GM18868 (cell line): Measurements from ENCODE around the gene SNX32.

Source experiments
- ATAC-seq: cut with Tn5 transposase; IDR thresholded peaks from one replicate; pipeline ENCODE4 v1.9.1; 2021; ENCODE audit warnings: mild to moderate bottlenecking, moderate library complexity; ENCODE audit not compliant: unreplicated experiment

SNX32 gene

DNA sequence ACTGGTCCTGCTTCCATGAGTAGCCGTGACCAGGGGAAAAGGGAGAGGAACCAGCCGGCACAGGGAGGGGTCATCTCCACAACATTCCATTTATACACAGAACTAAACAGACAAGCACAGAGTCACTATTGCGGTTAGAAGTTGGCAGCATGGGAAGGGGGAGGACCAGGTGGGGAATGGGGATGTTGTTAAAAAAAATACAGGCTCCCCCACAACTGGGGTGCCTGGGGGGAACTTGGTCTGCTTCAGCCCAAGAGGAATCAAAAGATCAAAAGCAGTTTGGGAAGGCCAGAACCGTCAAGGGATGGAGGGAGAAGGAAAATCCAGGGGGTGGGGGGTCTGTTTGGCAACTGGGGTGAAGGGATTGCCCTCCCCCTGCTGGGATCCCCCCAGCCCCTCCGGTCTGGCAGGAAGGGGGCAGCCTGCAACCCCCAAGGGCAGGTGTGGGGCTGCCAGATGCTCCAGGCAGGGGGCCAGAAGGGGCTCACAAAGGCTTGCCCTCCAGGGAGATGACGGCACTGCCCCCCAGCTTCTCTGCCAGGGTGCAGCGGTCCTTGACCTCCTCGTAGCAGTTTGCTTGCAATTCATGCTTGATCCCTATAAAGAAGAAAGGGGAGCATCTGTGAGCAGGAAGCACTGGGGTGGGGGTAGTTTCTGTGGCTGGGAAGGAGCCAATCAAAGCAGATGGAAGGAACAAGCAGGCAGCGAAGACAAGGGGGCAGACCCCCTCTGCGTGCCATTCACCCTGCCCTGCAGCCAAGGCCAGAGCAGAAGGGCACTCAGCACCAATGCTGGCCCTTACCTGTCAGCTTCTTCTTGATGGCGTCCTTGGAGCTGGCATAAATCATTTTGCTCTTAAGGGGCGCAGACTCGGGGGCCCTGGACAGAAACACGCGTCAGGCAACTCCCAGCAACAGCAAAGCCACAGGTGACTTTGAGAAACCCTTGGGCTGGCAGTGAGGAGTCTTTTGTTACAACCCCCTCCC lies 21.4 kb downstream of the SNX32 start:
- no peak for ATAC-seq

DNA sequence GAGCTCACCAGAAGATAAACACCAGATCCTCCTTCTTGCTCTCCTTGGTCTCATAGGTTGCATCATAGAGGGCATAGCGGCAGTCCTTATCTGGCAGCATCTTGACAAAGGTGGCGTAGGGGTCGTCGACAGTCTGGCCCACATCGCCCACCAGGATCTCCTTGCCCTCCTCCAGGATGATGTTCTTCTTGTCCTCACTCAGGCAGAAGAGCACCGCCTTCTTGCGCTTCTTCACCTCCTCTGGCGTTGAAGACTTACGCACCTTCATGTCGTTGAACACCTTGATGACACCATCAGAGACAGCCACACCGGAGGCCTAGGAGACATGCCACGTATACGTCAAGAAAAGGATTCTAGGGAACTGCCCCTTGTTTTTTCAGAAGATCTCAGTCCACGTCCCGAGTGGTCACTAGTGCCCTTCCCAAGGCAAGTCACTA lies 22.2 kb downstream of the SNX32 start:
- no peak for ATAC-seq

DNA sequence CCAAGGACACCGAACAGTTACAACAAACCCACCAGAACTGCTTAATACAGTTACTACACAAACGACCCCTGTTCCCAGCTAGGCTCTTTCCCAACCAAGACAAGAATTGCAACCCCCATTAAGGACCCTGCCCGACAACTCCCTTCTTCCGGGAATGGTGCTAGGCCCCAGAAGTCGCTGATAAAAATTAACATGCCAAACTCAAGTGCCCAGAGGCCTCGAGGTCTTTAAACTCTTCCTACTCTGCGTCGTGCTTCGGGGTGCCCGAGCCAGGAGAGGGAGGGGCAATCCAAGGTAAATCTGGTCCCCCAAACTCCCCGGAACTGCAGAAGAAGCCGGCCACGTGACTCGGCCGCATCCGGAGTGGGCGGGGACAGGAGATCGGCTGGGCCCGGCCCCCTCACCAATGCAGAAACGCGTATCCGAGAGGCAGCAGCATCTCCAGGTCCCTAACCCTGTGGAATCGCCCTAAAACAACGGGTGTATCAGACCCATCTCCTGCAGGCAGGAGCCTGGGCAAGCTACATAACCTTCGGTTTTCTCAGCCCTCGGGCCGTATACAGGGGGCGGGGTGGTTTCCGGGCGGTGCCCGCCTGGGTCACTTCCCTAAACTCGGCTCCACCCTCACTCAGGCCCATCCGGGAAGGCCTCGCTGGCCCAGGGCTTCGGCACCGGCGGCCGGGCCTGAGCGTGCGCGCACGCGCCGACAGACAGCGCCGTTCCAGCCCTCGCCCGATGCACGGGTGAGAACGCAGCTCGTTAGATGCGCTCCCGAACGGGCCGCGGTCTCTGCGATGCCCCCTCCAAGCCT lies 23.1 kb downstream of the SNX32 start:
- ATAC-seq: no peak

DNA sequence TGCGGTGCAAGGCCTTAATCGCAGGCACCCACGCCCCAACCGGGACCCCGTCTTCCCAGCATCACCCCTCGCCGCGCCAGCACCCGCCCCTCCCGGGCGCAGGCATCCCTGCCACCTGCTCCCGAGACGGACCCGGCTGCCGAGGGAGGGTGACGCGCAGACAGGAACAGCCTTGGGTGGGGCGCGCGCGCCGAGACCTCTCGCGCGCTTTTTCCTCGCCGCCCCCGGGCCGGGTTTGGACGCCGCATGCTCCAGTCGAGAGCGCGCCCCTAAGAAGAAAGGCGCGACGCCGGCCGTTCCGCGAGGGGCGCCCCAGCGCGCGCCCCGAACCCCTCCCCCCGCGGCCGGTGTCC lies 23.7 kb downstream of the SNX32 start:
- peak; percentile 2 for ATAC-seq

DNA sequence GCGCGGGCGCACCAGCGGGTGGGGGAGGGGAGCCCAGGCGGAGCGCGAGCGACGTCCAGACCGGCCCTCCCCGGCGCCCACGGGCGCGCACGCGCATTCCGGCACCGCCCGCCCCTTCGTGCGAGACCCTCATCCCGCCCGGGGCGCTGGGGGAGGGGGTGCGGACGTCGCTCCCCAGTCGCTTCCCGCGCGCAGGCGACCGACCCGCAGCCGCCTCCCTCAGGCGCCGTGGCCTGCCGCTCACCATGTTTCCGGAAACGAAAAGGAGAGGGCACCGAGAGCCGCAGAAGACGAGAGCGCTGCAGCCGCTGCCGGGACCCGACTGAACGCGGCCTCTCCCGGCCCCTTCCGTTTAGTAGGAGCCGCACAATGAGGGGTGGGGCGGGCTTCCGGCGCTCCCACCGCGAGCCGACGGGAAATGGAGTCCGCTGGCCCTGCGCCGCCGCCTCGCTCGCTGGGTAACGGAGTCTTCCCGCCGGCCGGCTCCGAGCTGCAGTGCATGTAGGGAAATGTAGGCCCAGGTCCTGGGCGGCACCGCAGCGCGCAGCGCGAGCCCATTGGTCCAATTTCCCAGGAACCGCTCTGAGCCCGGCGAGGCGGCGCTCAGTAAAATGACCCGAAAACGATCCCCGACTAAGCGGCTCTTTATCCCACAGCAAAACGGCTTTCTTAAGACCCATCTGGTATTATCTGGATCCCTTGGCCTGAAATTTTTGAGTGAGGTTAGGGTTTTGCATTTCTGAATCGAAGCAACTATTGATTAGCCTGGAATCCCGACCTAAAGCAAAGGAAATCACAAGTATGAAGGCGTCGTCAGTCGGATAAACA lies 24.3 kb downstream of the SNX32 start, which contains the start of gene CFL1:
Gene CFL1, minus strand, starts transcription at position 328 of the 828 bp plus-strand sequence. Its CDS starts 81 bp downstream, at position 247.
- ATAC-seq: peak; percentile 51

DNA sequence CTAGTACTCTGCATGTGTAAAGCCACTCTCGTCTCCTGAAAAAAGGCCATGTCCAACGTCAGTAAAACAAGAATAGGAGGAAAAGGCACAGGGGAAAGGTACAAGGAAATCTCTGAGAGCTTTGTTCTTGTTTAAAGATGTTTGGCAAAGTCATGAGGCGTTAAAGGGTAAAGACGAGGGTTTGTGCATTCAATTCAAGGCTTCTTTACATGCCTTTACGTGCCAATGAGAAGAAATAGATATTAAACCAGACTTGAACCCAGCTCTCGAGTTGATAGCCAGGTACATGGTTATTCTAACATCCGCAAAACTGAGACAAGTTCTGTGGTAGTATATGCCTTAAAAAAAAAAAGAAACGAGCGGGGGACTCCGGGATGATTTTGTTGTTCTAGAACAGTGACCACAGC lies 24.9 kb downstream of the SNX32 start:
- ATAC-seq: no peak

DNA sequence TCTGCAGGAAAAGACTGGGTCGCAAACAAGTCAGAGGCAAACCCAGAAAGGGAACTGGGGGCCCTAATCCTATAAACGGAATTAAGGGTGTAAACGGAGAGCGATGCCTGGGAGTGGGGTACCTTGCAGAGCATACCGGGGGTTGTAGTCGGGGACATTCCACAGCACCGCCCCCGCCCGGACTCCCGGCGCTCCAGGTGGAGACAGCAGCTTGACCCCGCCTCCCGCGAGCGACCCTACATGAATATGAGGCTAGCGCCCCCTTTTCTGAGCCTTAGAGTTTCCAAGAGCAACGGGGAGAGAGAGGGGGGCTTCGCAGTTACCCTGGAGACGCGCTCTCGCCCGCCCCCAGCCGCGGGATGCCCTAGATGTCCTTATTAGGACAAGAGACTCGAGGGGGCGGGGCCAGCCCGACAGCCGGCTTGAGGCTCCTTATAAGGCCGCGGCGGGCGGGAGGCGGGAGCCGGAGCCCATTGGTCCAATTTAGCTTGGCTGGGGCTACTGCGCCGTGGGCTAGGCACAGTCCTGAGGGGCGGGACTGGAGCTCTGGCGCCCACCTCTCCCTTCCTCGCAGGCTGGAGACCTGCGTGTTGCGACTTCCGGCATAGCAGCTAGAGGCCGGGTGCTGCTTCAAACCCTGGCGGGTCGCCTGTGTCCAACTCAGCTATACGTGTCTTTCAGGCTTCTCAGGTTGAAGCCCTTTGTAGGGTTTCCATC lies 25.5 kb downstream of the SNX32 start:
- ATAC-seq: peak; percentile 52

DNA sequence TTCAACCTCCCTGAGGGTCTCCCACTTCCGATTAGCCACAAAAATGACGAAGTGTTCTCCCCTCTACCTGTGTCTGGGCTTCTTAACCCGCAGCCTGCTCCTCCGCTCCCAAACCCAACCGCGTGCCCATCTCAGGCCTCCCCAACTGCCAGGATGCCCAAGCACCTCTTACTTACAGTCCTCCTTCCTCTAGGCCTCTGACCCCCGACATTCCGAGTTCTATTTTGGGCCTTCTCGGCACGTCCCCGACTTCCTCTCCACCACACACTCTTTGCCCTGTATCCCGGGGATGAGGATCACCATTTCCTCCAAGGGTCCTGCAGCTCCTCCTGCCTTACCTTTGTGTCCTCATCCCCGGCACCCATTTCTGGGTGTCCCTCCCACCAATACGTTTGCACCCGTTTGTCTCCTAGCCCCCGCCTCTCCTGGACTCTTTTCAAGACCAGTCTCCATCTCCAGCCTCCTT lies 26.1 kb downstream of the SNX32 start:
- no peak for ATAC-seq

DNA sequence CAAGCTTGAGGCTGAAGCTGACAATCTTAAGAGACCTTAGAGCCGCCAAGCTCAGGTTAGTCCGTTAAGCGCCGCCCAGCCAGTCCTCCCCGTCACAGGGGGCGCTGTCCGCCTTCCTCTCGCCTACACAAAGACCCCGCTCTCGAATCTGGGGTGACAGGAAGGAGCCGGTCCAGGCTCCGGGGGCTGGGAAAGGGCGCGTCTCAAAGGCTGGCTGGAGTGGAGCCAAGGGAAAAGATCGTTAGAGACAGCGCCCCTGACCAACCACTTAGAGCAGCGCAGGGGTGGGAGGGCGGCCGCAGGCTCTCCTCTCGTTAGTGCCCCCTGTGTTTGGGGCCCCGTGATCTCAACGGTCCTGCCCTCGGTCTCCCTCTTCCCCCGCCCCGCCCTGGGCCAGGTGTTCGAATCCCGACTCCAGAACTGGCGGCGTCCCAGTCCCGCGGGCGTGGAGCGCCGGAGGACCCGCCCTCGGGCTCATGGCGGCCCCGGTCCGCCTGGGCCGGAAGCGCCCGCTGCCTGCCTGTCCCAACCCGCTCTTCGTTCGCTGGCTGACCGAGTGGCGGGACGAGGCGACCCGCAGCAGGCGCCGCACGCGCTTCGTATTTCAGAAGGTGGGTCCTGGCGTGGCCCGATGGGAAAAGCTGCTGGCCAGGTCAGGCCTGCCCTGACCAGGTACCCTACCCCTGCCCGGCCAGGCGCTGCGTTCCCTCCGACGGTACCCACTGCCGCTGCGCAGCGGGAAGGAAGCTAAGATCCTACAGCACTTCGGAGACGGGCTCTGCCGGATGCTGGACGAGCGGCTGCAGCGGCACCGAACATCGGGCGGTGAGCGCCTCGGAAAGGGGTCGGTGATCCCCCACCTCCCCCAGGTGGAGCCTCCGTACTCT lies 26.8 kb downstream of the SNX32 start, which contains the start of gene MUS81:
Gene MUS81, plus strand, starts transcription at position 156 of the 887 bp plus-strand sequence. Its CDS starts 321 bp downstream, at position 477.
- no peak for ATAC-seq

DNA sequence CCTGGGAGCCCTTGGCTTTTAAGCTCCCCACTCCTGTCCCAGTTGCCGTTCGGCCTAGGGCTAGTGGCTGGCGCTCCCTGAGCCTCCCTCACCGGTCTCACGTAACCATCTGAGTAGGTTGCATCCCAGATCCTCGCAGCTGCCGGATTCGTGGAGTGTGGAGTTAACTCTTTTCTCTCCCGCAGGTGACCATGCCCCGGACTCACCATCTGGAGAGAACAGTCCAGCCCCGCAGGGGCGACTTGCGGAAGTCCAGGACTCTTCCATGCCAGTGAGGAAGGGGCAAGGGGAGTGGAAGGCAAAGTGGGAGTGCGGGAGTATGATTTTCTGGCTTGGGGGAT lies 27.4 kb downstream of the SNX32 start:
- no peak for ATAC-seq

DNA sequence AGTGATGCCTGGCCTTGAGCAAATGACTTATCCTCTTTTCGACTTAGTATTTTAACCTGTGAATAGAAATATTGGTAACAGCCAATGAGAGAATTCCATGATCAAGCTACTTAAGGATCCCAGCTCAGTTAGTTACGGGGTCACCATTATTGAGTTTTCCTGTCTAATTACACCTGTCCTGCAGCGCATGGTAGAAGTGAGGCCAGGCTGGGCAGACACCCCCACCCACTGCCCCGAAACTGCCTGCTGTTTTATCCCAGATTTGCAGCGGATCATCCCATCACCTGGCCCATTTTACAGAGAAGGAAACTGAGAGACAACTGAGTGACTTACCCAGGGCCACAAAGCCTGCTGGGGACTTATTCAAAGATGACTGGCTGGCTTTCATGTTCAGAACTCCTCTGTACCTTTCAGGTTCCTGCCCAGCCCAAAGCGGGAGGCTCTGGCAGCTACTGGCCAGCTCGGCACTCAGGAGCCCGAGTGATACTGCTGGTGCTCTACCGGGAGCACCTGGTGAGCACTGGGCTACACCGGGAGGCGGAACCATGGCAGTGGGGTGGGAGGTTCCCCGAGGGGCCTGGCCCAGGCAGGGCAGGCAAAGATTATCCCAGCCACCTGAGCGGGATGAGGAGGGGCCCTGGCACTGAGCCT lies 27.9 kb downstream of the SNX32 start:
- ATAC-seq: no peak

DNA sequence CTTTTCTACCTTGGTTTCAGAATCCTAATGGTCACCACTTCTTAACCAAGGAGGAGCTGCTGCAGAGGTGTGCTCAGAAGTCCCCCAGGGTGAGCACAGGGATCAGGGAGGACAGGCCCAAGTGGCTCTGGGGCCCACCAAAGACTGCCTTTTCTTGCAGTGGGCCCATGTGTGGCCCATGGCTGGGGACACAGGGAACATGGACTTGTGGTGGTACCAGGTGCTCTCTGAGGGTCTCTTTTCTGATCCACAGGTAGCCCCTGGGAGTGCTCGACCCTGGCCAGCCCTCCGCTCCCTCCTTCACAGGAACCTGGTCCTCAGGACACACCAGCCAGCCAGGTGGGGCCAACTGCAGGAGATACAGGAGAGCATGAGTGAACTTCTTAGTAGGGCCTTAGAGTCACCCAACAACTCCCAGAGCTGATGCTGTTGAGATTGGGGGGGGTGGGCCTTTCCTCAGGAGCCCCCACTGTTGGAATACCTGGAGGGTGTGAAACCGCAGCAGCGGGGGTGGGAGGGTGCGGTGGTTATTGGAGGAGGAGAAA lies 28.5 kb downstream of the SNX32 start:
- no peak for ATAC-seq

DNA sequence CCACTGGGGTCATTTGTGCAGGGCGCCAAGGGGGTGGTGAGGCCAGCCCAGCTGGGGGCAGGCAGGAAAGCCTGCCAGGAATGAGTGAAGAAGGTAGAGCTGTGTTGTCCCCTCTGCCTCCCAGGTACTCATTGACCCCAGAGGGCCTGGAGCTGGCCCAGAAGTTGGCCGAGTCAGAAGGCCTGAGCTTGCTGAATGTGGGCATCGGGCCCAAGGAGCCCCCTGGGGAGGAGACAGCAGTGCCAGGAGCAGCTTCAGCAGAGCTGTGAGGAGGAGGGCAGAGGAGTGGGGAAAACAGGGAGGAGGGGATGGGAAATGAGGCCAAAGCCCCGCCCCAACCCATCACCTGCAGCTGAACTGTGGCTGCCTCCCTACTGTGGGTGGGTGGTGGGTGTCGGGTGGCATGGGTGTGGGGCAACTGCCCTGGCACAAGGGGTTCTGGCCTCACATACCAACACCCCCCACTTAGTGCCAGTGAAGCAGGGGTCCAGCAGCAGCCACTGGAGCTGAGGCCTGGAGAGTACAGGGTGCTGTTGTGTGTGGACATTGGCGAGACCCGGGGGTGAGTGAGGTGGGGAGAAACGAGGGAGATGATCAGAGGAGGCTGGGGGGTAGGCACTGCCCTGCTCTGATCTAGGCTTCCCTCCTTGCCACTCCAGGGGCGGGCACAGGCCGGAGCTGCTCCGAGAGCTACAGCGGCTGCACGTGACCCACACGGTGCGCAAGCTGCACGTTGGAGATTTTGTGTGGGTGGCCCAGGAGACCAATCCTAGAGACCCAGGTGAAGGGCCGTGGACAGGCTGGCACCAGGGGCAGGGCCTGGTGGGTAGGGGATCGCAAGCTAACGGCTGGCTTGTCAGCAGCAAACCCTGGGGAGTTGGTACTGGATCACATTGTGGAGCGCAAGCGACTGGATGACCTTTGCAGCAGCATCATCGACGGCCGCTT lies 29.5 kb downstream of the SNX32 start:
- ATAC-seq: no peak

DNA sequence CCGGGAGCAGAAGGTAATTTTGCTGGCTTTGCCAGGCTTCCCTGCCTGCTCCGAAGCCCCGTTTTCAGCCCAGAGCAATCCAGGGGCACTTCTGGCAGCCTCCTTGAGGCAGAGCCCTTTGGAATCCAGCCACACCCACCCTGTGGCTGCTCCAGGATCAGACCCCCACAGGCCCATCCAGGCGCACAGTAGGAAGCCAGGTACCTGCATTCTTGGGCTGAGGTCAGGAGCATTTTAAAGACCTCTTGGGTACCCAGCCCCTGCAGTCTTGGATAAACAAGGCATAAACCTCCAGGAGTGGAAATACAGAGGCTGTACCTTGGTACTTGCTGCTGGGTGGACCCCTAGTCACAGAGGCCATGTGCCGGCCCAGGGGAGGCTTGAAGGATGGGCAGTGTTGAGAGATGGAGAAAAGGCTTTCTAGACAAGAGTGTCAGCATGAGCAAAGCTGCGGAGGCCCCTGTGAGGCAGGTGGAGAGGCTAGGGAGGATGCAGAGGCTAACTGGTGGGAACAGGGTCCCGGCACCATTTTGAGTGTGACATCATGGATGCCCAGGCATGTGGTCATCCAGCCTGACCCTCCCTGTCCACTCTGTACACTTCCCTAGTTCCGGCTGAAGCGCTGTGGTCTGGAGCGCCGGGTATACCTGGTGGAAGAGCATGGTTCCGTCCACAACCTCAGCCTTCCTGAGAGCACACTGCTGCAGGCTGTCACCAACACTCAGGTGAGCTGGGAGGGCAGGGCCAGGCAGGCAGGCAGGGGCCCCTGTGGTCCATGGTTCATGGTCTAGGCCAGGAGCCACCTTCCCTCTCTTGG lies 30.3 kb downstream of the SNX32 start:
- no peak for ATAC-seq

DNA sequence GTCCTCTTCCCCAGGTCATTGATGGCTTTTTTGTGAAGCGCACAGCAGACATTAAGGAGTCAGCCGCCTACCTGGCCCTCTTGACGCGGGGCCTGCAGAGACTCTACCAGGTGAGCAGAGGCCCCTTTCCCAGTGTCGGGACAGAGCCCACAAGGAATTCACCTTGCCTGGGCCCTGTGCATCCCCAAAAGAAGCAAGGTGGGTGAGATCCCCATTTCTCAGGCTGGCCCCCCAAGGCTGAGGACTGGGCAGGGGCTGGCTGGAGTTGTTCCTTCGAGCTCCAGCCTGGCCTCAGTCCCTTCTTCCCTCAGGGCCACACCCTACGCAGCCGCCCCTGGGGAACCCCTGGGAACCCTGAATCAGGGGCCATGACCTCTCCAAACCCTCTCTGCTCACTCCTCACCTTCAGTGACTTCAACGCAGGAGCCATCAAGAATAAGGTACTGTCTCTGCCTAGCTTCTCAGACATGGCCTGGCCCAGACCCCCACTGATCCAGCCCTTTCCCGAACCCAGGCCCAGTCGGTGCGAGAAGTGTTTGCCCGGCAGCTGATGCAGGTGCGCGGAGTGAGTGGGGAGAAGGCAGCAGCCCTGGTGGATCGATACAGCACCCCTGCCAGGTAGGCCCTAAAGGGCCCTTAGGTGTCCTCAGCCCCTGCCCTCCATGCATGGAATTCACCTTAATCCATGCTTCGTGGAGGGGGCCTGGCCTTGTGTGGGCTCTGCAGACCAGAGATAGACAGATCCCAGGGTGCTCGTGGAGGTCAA lies 31.1 kb downstream of the SNX32 start:
- no peak for ATAC-seq
